Measurements from ENCODE around the gene SPAG17.
"Not testable (repeated sequence)": the region's sequence is repeated elsewhere in the genome, so short reads cannot be mapped to it uniquely, and the experiment has no call there.

SPAG17 gene

DNA sequence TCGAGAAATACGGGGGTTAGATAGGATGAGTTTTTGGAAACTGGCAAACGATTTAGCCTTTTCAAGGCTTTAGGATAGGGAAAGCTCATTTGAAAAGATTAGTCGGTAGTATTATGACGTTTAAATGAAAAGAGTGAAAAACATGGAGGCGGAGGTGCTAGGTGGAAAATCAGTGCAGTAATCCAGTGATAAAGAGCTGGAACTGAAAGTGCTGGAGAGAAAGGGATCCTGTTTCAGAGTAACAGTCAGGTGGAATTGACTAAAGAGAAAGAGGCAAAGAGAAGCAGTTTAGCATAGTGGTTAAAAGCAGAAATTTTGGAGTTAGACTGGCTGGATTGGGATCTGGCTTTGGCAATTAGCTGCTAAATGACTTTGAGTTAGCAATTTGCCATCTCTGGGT, 254.5 kb downstream of the SPAG17 start:
- peak overlapping the region; percentile 91 to 96 for H3K4me3 ChIP-seq (replicated peaks in 1 of 2; ENCODE audit: low read depth in 2 of 2, low read length in 2 of 2)

DNA sequence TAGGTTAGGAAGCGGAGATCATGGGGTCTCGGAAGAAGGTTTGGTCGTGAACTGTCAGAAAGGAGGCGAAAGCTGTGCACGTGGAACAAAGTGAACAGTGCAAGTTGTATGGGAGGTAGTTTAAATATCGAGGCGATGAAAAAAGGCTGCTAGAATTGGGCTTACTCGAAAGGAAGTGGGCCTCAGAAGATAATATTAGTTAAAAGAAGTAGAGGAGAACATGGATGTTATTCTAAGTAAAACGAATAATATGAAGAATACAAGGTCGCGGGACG, 254.9 kb downstream of the SPAG17 start:
- peak overlapping the region; percentile 91 to 96 for H3K4me3 ChIP-seq (replicated peaks in 1 of 2; ENCODE audit: low read depth in 2 of 2, low read length in 2 of 2)
- DNase-seq (ENCODE audit: low read depth in 2 of 2) = peak; percentile 1 to 4
- TF ChIP-seq, protein P1, sequence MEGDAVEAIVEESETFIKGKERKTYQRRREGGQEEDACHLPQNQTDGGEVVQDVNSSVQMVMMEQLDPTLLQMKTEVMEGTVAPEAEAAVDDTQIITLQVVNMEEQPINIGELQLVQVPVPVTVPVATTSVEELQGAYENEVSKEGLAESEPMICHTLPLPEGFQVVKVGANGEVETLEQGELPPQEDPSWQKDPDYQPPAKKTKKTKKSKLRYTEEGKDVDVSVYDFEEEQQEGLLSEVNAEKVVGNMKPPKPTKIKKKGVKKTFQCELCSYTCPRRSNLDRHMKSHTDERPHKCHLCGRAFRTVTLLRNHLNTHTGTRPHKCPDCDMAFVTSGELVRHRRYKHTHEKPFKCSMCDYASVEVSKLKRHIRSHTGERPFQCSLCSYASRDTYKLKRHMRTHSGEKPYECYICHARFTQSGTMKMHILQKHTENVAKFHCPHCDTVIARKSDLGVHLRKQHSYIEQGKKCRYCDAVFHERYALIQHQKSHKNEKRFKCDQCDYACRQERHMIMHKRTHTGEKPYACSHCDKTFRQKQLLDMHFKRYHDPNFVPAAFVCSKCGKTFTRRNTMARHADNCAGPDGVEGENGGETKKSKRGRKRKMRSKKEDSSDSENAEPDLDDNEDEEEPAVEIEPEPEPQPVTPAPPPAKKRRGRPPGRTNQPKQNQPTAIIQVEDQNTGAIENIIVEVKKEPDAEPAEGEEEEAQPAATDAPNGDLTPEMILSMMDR (IDR thresholded peaks at IDR 0.05; ENCODE audit: low read depth, low read length) = no peak

More for the DNA sequence above, 254.5 kb downstream of the SPAG17 start:
- no peak for DNase-seq (ENCODE audit: low read depth in 2 of 2)
- TF ChIP-seq, protein P1 (IDR thresholded peaks at IDR 0.05; ENCODE audit: low read depth, low read length) = no peak

DNA sequence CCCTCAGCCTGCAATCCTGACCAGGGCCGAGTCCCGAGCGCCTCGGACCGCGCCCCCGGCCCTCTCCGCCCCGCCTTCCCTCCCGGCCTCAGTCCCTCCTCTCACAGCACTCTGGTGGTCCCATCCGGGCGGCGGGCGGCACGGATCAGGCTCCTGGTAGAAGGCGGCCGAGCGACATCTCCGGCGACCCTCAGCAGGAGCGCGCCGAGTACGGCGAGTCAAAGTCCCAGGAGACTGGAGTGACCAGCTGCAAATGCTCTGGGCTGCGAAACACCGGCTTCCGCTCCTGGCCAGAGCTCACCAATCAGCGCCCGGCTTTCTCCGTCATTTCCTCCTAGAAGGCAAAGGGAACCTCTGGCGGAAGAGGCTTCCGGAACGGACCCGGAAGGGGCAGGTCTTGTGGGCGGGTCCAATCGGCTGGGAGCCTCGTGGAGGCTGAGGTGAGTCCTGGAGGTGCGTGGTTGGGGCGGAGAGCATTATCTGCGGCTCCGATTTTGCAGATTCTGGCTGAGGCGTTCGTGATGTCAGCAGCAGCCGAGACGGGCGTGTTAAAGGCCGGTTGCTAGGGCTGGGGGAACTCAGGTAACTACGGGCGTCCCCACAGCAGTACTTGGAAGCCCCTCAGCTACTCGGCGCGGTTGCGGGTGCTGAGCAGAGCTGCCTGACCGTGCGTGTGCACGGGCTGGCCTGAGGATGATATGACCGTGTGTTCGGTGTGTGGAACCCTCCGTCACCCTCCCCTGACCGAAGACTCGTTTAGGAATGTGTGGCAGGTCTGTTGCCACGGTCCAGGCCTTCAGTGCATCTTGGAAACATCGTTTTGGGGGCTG, 255.5 kb downstream of the SPAG17 start, which contains the start of the genes GDAP2 and WDR3:
TSS of gene GDAP2 (minus strand) at position 279 of the 830 bp plus-strand sequence. CDS start 9,264 bp downstream, outside the sequence.
TSS of gene WDR3 (plus strand) at position 397 of the 830 bp plus-strand sequence. CDS start 3,581 bp downstream, outside the sequence.
- DNase-seq (ENCODE audit: low read depth in 2 of 2) = peak; percentile 97
- H3K4me3 ChIP-seq (replicated peaks in 1 of 2; ENCODE audit: low read depth in 2 of 2, low read length in 2 of 2) = peak within 1 kb of the TSS; percentile 91 to 96
- TF ChIP-seq, protein P1 (IDR thresholded peaks at IDR 0.05; ENCODE audit: low read depth, low read length) = no peak

DNA sequence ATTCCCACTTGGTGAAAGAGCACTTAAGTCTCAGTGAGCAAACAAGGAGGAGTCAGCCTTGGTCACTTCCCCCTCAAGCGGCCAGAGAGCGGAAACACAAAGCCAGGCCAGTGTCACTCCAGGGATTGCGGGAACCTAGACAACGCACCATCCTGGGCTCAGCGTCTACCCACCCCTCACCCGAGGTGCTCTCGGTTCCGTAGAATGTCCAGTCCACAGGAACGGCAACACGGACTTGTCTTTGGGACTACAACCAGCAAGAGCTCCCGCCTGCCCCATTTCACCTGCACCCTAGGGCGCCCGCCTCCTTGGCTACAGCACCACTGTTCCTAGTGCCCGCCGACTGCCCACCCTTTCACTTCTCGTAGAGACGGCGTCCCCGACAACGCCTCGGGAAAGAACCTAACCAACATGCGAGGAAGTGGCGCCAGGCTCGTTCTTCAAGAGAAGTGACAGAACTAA, 256.1 kb downstream of the SPAG17 start:
- H3K4me3 ChIP-seq (replicated peaks in 1 of 2; ENCODE audit: low read depth in 2 of 2, low read length in 2 of 2) = peak overlapping the region; percentile 91 to 96
- DNase-seq (ENCODE audit: low read depth in 2 of 2) = peak; percentile 63 to 72
- TF ChIP-seq, protein P1 (IDR thresholded peaks at IDR 0.05; ENCODE audit: low read depth, low read length) = peak; percentile 11

DNA sequence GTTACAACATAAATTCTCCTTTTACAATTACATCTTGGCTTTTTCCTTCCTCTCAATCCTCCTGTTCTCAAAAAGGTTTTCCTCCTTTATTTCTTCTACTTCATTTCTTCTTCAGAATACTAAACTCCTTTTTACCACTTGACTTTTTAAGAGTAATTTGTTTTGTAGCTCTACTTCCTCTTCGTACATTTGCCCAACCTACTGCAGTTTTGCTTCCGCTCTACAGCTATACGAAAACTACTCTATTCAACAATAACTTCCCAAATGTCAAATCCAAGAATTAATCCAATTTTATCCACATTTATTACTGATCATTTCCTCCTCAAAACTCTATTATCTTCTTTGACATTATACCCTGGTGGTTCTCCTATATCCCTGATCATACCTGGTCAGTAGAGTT, 259.0 kb downstream of the SPAG17 start:
- TF ChIP-seq, protein P1 (IDR thresholded peaks at IDR 0.05; ENCODE audit: low read depth, low read length) = no peak
- no peak for DNase-seq (ENCODE audit: low read depth in 2 of 2)
- no peak overlapping the region for H3K4me3 ChIP-seq (replicated peaks in 1 of 2; ENCODE audit: low read depth in 2 of 2, low read length in 2 of 2)

DNA sequence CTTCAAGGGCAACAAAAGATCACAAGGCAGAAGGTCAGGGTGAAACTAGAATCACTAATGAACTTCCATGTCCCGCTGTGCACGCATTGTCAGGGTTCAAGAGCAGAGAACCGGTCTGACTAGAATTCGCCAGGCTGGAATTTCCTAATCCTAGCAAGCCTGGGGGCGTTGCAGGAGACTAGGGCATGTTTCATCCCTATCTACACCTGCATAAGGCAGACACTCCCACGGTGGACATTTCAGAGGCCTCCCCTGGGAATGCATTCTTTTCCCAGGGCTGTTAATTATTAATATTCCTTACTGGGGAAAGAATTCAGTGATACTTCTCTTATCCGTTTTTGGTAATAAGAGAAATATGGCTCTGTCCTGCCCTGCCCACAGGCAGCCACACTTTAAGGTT, 262.3 kb downstream of the SPAG17 start:
- H3K4me3 ChIP-seq (replicated peaks in 1 of 2; ENCODE audit: low read depth in 2 of 2, low read length in 2 of 2); DNase-seq (ENCODE audit: low read depth in 2 of 2): not testable (repeated sequence)

DNA sequence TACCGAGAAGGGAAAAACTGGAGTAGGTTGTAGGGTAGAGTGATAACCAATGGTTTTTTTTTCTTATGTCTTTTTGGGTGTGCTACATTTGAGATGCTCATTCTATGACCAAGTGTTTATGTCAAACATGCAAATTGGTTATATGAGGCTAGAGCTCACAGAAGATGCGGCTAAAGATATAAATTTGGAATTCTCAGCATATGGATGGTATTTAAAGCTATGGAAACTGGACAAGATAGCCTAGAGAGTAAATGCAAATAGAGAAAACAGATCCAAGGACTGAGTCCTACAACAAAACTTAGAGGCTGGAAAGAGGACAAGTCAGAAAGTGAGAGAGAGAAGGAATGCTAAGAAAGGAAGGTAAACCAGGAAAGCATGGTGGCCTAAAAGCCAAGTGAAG, 263.0 kb downstream of the SPAG17 start:
- TF ChIP-seq, protein P1 (IDR thresholded peaks at IDR 0.05; ENCODE audit: low read depth, low read length) = no peak

More for the DNA sequence above, 263.0 kb downstream of the SPAG17 start:
- H3K4me3 ChIP-seq (replicated peaks in 1 of 2; ENCODE audit: low read depth in 2 of 2, low read length in 2 of 2) = no peak overlapping the region
- no peak for DNase-seq (ENCODE audit: low read depth in 2 of 2)

Measured in cardiac fibroblast (primary cell).